Right forelimb (tissue), 1 donor: ENCODE data around the gene SH3TC1.
A peak's percentile ranks its signal among the peaks of the same experiment; 100 is the strongest.

Experiments
- DNase-seq: peaks from one replicate; pipeline ENCODE4 v3.0.0-alpha.2; 2018

The SH3TC1 gene

GRCh38 chr4:8267077-8267476 lies 68.0 kb downstream of the SH3TC1 start:
- no peak for DNase-seq

GRCh38 chr4:8268211-8268610 lies 69.1 kb downstream of the SH3TC1 start:
- no peak for DNase-seq

GRCh38 chr4:8268901-8269534 lies 69.9 kb downstream of the SH3TC1 start:
- DNase-seq = no peak

GRCh38 chr4:8269535-8270417 lies 70.7 kb downstream of the SH3TC1 start, which contains the start of gene HTRA3:
Gene HTRA3, plus strand, starts transcription at chr4:8269754. Its CDS starts 215 bp downstream, at chr4:8269969.
- DNase-seq = peak; percentile 83

GRCh38 chr4:8270418-8270771 lies 71.3 kb downstream of the SH3TC1 start:
- no peak for DNase-seq

- no peak for DNase-seq
Observed at GRCh38 chr4:8270912-8271815, 72.1 kb downstream of the SH3TC1 start.

GRCh38 chr4:8271821-8272220 lies 72.7 kb downstream of the SH3TC1 start:
- no peak for DNase-seq

- no peak for DNase-seq
Observed at GRCh38 chr4:8272472-8273428, 73.7 kb downstream of the SH3TC1 start.

GRCh38 chr4:8273450-8273849 lies 74.4 kb downstream of the SH3TC1 start:
- DNase-seq = no peak

GRCh38 chr4:8274066-8274652 lies 75.1 kb downstream of the SH3TC1 start:
- DNase-seq = no peak

- DNase-seq = peak; percentile 92
Observed at GRCh38 chr4:8274765-8275547, 75.9 kb downstream of the SH3TC1 start.

- DNase-seq = no peak
Observed at GRCh38 chr4:8275548-8275910, 76.4 kb downstream of the SH3TC1 start.

GRCh38 chr4:8276358-8277240 lies 77.5 kb downstream of the SH3TC1 start:
- peak; percentile 79 for DNase-seq

- no peak for DNase-seq
Observed at GRCh38 chr4:8277356-8278008, 78.4 kb downstream of the SH3TC1 start.

GRCh38 chr4:8278009-8278395 lies 78.9 kb downstream of the SH3TC1 start:
- DNase-seq = no peak

GRCh38 chr4:8278421-8279287 lies 79.6 kb downstream of the SH3TC1 start:
- DNase-seq = peak; percentile 83

- no peak for DNase-seq
Observed at GRCh38 chr4:8279321-8280157, 80.4 kb downstream of the SH3TC1 start.
